ENCODE data around the gene CTNNA3. TPM values are rescaled to one million over a fixed set of nuclear protein-coding genes. Genes with fewer than 3 reads are reported as not detected.

Gene CTNNA3
- total and polyA plus RNA-seq, 12 donors = 0.03 to 14.4 (median 0.47) TPM; not detected in 1

DNA sequence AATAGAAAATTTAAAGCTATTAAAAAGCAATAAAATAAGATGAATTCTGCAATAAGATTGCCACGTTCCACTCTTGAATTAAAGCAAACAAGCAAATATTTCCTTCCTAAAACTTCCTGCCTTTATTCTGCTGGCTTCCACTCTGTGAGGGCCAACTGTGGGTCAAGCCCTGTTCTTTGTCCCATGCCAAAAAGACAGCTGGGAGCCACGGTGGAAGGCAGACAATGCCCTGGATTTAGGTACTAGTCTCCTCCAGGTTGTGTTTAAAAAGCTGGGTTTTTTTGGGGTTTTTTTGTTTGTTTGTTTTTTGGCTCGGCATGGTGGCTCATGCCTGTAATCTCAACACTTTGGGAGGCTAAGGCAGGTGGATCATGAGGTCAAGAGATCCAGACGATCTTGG is 731.0 kb downstream of the CTNNA3 start:
- Histone ChIP-seq H3K36me3 (replicated peaks in 1 of 2) (no peaks in the 10 kb centered on the region), H3K27me3 (no peaks in the 10 kb centered on the region), H3K4me3 (no peak overlapping the region), H3K4me1 (replicated peaks in 1 of 2) (no peaks in the 10 kb centered on the region), H3K27ac (no peak overlapping the region), H3K9me3 (replicated peaks in 1 of 3) (no peaks in the 10 kb centered on the region)
- 62 to 71% (median 69%) methylated on average over 4 of the region's 4 CpGs for WGBS, 4 donors
- no peak for TF ChIP-seq POLR2A (IDR thresholded peaks at IDR 0.05)
- TF ChIP-seq, protein P1, sequence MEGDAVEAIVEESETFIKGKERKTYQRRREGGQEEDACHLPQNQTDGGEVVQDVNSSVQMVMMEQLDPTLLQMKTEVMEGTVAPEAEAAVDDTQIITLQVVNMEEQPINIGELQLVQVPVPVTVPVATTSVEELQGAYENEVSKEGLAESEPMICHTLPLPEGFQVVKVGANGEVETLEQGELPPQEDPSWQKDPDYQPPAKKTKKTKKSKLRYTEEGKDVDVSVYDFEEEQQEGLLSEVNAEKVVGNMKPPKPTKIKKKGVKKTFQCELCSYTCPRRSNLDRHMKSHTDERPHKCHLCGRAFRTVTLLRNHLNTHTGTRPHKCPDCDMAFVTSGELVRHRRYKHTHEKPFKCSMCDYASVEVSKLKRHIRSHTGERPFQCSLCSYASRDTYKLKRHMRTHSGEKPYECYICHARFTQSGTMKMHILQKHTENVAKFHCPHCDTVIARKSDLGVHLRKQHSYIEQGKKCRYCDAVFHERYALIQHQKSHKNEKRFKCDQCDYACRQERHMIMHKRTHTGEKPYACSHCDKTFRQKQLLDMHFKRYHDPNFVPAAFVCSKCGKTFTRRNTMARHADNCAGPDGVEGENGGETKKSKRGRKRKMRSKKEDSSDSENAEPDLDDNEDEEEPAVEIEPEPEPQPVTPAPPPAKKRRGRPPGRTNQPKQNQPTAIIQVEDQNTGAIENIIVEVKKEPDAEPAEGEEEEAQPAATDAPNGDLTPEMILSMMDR (IDR thresholded peaks at IDR 0.05) = no peak
- intact Hi-C loops (cut with DNase I) = no loop called here
- DNase-seq = no peak

DNA sequence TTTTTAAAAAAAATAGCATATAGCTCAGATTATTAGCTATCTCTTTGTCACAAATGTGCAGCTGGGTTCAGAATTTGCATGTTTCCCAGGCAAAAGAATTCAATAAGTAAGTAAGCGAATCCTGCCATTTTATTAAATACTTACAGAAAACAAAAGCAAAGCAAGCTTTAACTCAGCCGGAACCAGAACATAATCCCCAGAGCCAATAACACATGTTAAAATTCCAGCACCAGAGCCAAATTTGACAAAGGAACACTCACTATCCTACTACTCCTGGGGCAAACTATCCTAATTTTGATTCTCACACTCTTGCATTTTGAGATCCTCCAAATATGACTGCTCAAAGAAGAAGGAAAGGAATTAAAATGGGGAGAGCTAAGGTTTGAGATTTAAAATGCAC is 737.5 kb downstream of the CTNNA3 start:
- DNase-seq = no peak
- Histone ChIP-seq H3K36me3 (replicated peaks in 1 of 2) (no peaks in the 10 kb centered on the region), H3K9me3 (replicated peaks in 1 of 3) (no peaks in the 10 kb centered on the region), H3K27me3 (no peaks in the 10 kb centered on the region), H3K4me1 (replicated peaks in 1 of 2) (no peaks in the 10 kb centered on the region), H3K27ac (no peak overlapping the region), H3K4me3 (no peak overlapping the region)
- 59 to 65% (median 60%) methylated on average over 2 of the region's 2 CpGs for WGBS, 4 donors
- TF ChIP-seq, protein P1 (IDR thresholded peaks at IDR 0.05) = no peak
- no peak for TF ChIP-seq POLR2A (IDR thresholded peaks at IDR 0.05)
- intact Hi-C loops (cut with DNase I) = no loop called here

DNA sequence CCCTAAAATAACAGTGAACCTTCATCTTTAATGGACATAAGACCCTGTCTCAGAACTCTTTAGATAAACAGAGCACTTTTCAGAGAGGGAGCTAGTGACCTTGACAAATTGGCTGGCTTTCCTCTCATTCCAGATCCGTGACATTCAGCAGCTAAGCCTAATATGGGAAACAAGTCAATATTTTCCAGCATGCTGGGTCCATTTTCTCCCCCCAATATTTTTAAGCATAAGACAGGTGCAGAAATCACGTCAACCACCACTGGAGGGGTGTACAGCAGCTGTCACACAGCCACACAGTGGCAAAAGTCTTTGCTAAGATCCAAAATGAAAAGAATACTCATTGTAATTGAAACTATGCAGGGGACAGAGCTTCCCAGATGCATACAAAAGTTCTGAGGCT is 744.1 kb downstream of the CTNNA3 start:
- intact Hi-C loops (cut with DNase I) = no loop called here
- peaks cover 5 to 10% of the 10 kb centered on the region in 2 donors for H3K4me1 ChIP-seq (replicated peaks in 1 of 2)
- H3K4me3 ChIP-seq = no peak overlapping the region
- no peaks in the 10 kb centered on the region for H3K36me3 ChIP-seq (replicated peaks in 1 of 2)
- 30 to 60% (median 38%) methylated on average over 2 of the region's 2 CpGs for WGBS, 4 donors
- H3K27me3 ChIP-seq = no peaks in the 10 kb centered on the region
- no peak for TF ChIP-seq POLR2A (IDR thresholded peaks at IDR 0.05)
- no peaks in the 10 kb centered on the region for H3K9me3 ChIP-seq (replicated peaks in 1 of 3)
- no peak for DNase-seq
- no peak overlapping the region for H3K27ac ChIP-seq

DNA sequence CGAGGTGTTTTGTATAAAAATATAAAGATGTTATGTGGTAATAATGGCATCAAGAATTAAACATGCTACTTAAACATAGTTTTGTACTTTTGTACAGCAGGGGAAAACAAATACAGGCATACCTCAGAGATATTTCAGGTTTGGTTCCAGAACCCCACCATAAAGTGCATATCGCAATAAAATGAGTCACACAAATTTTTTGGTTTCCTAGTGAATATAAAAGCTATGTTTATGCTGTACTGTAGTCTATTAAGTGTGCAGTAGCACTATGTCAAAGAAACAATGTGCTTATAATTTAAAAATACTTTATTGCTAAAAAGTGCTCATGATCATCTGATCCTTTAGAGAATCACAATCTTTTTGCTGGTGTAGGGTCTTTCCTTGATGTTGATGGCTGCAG is 752.4 kb downstream of the CTNNA3 start:
- 78 to 97% (median 94%) methylated on average over 2 of the region's 2 CpGs for WGBS, 4 donors
- no peaks in the 10 kb centered on the region for H3K36me3 ChIP-seq (replicated peaks in 1 of 2)
- no peak overlapping the region for H3K27ac ChIP-seq
- H3K4me3 ChIP-seq = no peak overlapping the region
- no peaks in the 10 kb centered on the region for H3K9me3 ChIP-seq (replicated peaks in 1 of 3)
- DNase-seq = no peak
- TF ChIP-seq, protein P1 (IDR thresholded peaks at IDR 0.05) = no peak
- TF ChIP-seq POLR2A (IDR thresholded peaks at IDR 0.05) = no peak
- H3K27me3 ChIP-seq = no peaks in the 10 kb centered on the region
- intact Hi-C loops (cut with DNase I) = no loop called here
- H3K4me1 ChIP-seq (replicated peaks in 1 of 2) = peaks cover 9% of the 10 kb centered on the region in 2 donors

DNA sequence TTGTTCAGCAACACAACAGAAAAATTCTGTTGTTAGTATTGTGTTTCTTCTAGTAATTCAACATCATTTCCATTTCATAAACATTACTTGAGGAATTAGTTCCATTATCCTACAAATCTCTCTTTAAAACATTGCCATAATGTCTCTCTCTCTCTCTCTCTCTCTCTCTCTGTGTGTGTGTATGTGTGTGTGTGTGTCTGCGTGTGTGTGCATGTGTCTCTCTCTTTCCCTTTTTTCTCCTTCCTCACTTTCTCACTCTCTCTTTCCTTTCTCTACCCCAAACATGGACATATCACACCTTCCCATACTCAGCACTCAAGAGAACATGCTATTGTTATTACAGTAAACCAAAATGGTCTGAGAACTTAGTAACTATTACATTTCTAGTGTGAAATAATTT is 753.6 kb downstream of the CTNNA3 start:
- TF ChIP-seq, protein P1 (IDR thresholded peaks at IDR 0.05) = no peak
- TF ChIP-seq POLR2A (IDR thresholded peaks at IDR 0.05) = no peak
- Histone ChIP-seq H3K27me3 (no peaks in the 10 kb centered on the region), H3K4me3 (no peak overlapping the region), H3K9me3 (replicated peaks in 1 of 3) (no peaks in the 10 kb centered on the region), H3K4me1 (replicated peaks in 1 of 2) (peaks cover 9% of the 10 kb centered on the region in 2 donors), H3K36me3 (replicated peaks in 1 of 2) (no peaks in the 10 kb centered on the region), H3K27ac (no peak overlapping the region)
- WGBS, 4 donors = 88 to 93% (median 91%) methylated on average over 1 of the region's 1 CpG
- intact Hi-C loops (cut with DNase I) = no loop called here
- DNase-seq = no peak
